Stimulated activated memory B cell treated with anti-CD40 and anti-IgM and Interleukin-4, amounts not matched to agents 10 μg/mL and 1 μg/mL and 100 μg/mL, for 72 hours (primary cell): Measurements from ENCODE around the gene CEACAM5.

ENCODE experiments used
- ATAC-seq: fragments of 150-1000 bp; cut with Tn5 transposase; 2 replicates; pipeline ENCODE4 v1.10.0; 2021
- H3K27ac Mint-ChIP-seq: one replicate; pipeline ENCODE4 v1.8.0; 2022; ENCODE audit warnings: mild to moderate bottlenecking, mixed read lengths
- H3K27me3 Mint-ChIP-seq: one replicate; pipeline ENCODE4 v1.8.0; 2022; ENCODE audit warnings: mixed read lengths
- H3K36me3 Mint-ChIP-seq: one replicate; pipeline ENCODE4 v1.8.0; 2022; ENCODE audit warnings: mixed read lengths
- H3K4me1 Mint-ChIP-seq: one replicate; pipeline ENCODE4 v1.8.0; 2022; ENCODE audit warnings: mixed read lengths
- H3K4me3 Mint-ChIP-seq: one replicate; pipeline ENCODE4 v1.8.0; 2022; ENCODE audit warnings: mild to moderate bottlenecking, moderate library complexity, mixed read lengths
- H3K9me3 Mint-ChIP-seq: one replicate; pipeline ENCODE4 v1.8.0; 2022; ENCODE audit warnings: mixed read lengths

CEACAM5 gene

GRCh38 chr19:41708481-41708880, at the start of gene CEACAM5:
Gene CEACAM5 (plus strand): TSS chr19:41708626. CDS start chr19:41708732, 106 bp downstream.
- Mint-ChIP-seq H3K4me1 (peaks cover 11% of the 10 kb centered on the region), H3K36me3 (no peaks in the 10 kb centered on the region), H3K9me3 (no peaks in the 10 kb centered on the region), H3K27me3 (peaks cover 84% of the 10 kb centered on the region), H3K27ac (no peak within 1 kb of the TSS), H3K4me3 (no peak within 1 kb of the TSS)
- no peak for ATAC-seq

- Mint-ChIP-seq H3K27ac (no peak overlapping the region), H3K4me3 (no peak overlapping the region), H3K4me1 (no peaks in the 10 kb centered on the region), H3K9me3 (peaks cover 10% of the 10 kb centered on the region), H3K27me3 (peaks cover 34% of the 10 kb centered on the region), H3K36me3 (no peaks in the 10 kb centered on the region)
- ATAC-seq: no peak
Measured at GRCh38 chr19:41666075-41666474, 42.4 kb upstream of the CEACAM5 start.

GRCh38 chr19:41668315-41668714, 40.1 kb upstream of the CEACAM5 start:
- H3K4me1 Mint-ChIP-seq: peaks cover 7% of the 10 kb centered on the region
- H3K27ac Mint-ChIP-seq: no peak overlapping the region
- ATAC-seq: no peak
- no peak overlapping the region for H3K4me3 Mint-ChIP-seq
- peaks cover 48% of the 10 kb centered on the region for H3K27me3 Mint-ChIP-seq
- H3K36me3 Mint-ChIP-seq: no peaks in the 10 kb centered on the region
- H3K9me3 Mint-ChIP-seq: peaks cover 14% of the 10 kb centered on the region

GRCh38 chr19:41670755-41671154, 37.7 kb upstream of the CEACAM5 start:
- no peaks in the 10 kb centered on the region for H3K36me3 Mint-ChIP-seq
- peaks cover 7% of the 10 kb centered on the region for H3K4me1 Mint-ChIP-seq
- no peak overlapping the region for H3K27ac Mint-ChIP-seq
- no peak overlapping the region for H3K4me3 Mint-ChIP-seq
- H3K9me3 Mint-ChIP-seq: peaks cover 3% of the 10 kb centered on the region
- peaks cover 48% of the 10 kb centered on the region for H3K27me3 Mint-ChIP-seq
- ATAC-seq: no peak

- Mint-ChIP-seq H3K36me3 (no peaks in the 10 kb centered on the region), H3K27ac (no peak overlapping the region), H3K4me3 (no peak overlapping the region), H3K9me3 (peaks cover 3% of the 10 kb centered on the region), H3K27me3 (peaks cover 52% of the 10 kb centered on the region), H3K4me1 (peaks cover 7% of the 10 kb centered on the region)
- no peak for ATAC-seq
Measured at GRCh38 chr19:41671486-41671885, 36.9 kb upstream of the CEACAM5 start.

GRCh38 chr19:41682437-41682836, 26.0 kb upstream of the CEACAM5 start:
- Mint-ChIP-seq H3K4me1 (no peaks in the 10 kb centered on the region), H3K9me3 (no peaks in the 10 kb centered on the region), H3K36me3 (no peaks in the 10 kb centered on the region), H3K27ac (no peak overlapping the region), H3K4me3 (no peak overlapping the region), H3K27me3 (peaks cover 37% of the 10 kb centered on the region)
- no peak for ATAC-seq

- no peak for ATAC-seq
- Mint-ChIP-seq H3K4me3 (no peak overlapping the region), H3K4me1 (peaks cover 8% of the 10 kb centered on the region), H3K27me3 (peaks cover 54% of the 10 kb centered on the region), H3K27ac (no peak overlapping the region), H3K9me3 (no peaks in the 10 kb centered on the region), H3K36me3 (no peaks in the 10 kb centered on the region)
Measured at GRCh38 chr19:41687419-41687818, 21.0 kb upstream of the CEACAM5 start.

- no peaks in the 10 kb centered on the region for H3K9me3 Mint-ChIP-seq
Measured at GRCh38 chr19:41688098-41688497, 20.3 kb upstream of the CEACAM5 start, which contains the start of gene CEACAM7. Gene CEACAM7 (minus strand): TSS chr19:41688270. CDS start chr19:41688165, 105 bp downstream.

GRCh38 chr19:41688687-41689086, 19.7 kb upstream of the CEACAM5 start:
- Mint-ChIP-seq H3K4me1 (peaks cover 8% of the 10 kb centered on the region), H3K36me3 (no peaks in the 10 kb centered on the region), H3K27ac (no peak overlapping the region), H3K4me3 (no peak overlapping the region), H3K9me3 (no peaks in the 10 kb centered on the region), H3K27me3 (peaks cover 52% of the 10 kb centered on the region)
- no peak for ATAC-seq

More at GRCh38 chr19:41688098-41688497, 20.3 kb upstream of the CEACAM5 start, which contains the start of gene CEACAM7:
- H3K36me3 Mint-ChIP-seq: no peaks in the 10 kb centered on the region
- ATAC-seq: no peak
- no peak within 1 kb of the TSS for H3K4me3 Mint-ChIP-seq
- H3K4me1 Mint-ChIP-seq: peaks cover 8% of the 10 kb centered on the region
- H3K27ac Mint-ChIP-seq: no peak within 1 kb of the TSS
- peaks cover 56% of the 10 kb centered on the region for H3K27me3 Mint-ChIP-seq

GRCh38 chr19:41689993-41690800, 18.2 kb upstream of the CEACAM5 start:
- Mint-ChIP-seq H3K9me3 (no peaks in the 10 kb centered on the region), H3K36me3 (no peaks in the 10 kb centered on the region), H3K4me1 (peaks cover 8% of the 10 kb centered on the region), H3K27me3 (peaks cover 61% of the 10 kb centered on the region), H3K4me3 (no peak overlapping the region), H3K27ac (no peak overlapping the region)
- ATAC-seq: peak; percentile 20

- no peak for ATAC-seq
- H3K36me3 Mint-ChIP-seq: no peaks in the 10 kb centered on the region
- peaks cover 66% of the 10 kb centered on the region for H3K27me3 Mint-ChIP-seq
Measured at GRCh38 chr19:41690801-41691065, 17.7 kb upstream of the CEACAM5 start.

GRCh38 chr19:41691268-41691970, 17.0 kb upstream of the CEACAM5 start:
- H3K4me1 Mint-ChIP-seq: peaks cover 8% of the 10 kb centered on the region
- H3K36me3 Mint-ChIP-seq: no peaks in the 10 kb centered on the region
- peaks cover 73% of the 10 kb centered on the region for H3K27me3 Mint-ChIP-seq
- no peak for ATAC-seq
- H3K27ac Mint-ChIP-seq: no peak overlapping the region
- no peaks in the 10 kb centered on the region for H3K9me3 Mint-ChIP-seq
- H3K4me3 Mint-ChIP-seq: no peak overlapping the region

More at GRCh38 chr19:41690801-41691065, 17.7 kb upstream of the CEACAM5 start:
- Mint-ChIP-seq H3K4me1 (peaks cover 8% of the 10 kb centered on the region), H3K9me3 (no peaks in the 10 kb centered on the region), H3K4me3 (no peak overlapping the region), H3K27ac (no peak overlapping the region)

GRCh38 chr19:41694196-41694595, 14.2 kb upstream of the CEACAM5 start:
- no peaks in the 10 kb centered on the region for H3K9me3 Mint-ChIP-seq
- no peak for ATAC-seq
- H3K27me3 Mint-ChIP-seq: peaks cover 65% of the 10 kb centered on the region
- peaks cover 15% of the 10 kb centered on the region for H3K4me1 Mint-ChIP-seq
- no peak overlapping the region for H3K4me3 Mint-ChIP-seq
- no peak overlapping the region for H3K27ac Mint-ChIP-seq
- no peaks in the 10 kb centered on the region for H3K36me3 Mint-ChIP-seq

- Mint-ChIP-seq H3K27me3 (peaks cover 65% of the 10 kb centered on the region), H3K27ac (no peak overlapping the region), H3K4me3 (no peak overlapping the region), H3K36me3 (no peaks in the 10 kb centered on the region), H3K4me1 (peaks cover 16% of the 10 kb centered on the region), H3K9me3 (no peaks in the 10 kb centered on the region)
- ATAC-seq: no peak
Measured at GRCh38 chr19:41694831-41695635, 13.4 kb upstream of the CEACAM5 start.

- peaks cover 64% of the 10 kb centered on the region for H3K27me3 Mint-ChIP-seq
- no peak overlapping the region for H3K4me3 Mint-ChIP-seq
- H3K27ac Mint-ChIP-seq: no peak overlapping the region
- no peak for ATAC-seq
- peaks cover 16% of the 10 kb centered on the region for H3K4me1 Mint-ChIP-seq
- no peaks in the 10 kb centered on the region for H3K36me3 Mint-ChIP-seq
- H3K9me3 Mint-ChIP-seq: no peaks in the 10 kb centered on the region
Measured at GRCh38 chr19:41695745-41696144, 12.7 kb upstream of the CEACAM5 start.
